ENCODE results near the gene DDX1. TPM values are rescaled to one million over a fixed set of nuclear protein-coding genes. Genes with fewer than 3 reads are reported as not detected.
A peak's percentile ranks its signal among the peaks of the same experiment; 100 is the strongest.

Gene DDX1
- total RNA-seq, 2 donors from 2014 or later, result 74.2 to 81.3 TPM

GRCh38 chr2:15623898-15624541, 32.4 kb downstream of the DDX1 start:
- intact Hi-C loops (cut with DNase I), result no loop called here
- no peak for DNase-seq (ENCODE audit: low spot score)

DNA sequence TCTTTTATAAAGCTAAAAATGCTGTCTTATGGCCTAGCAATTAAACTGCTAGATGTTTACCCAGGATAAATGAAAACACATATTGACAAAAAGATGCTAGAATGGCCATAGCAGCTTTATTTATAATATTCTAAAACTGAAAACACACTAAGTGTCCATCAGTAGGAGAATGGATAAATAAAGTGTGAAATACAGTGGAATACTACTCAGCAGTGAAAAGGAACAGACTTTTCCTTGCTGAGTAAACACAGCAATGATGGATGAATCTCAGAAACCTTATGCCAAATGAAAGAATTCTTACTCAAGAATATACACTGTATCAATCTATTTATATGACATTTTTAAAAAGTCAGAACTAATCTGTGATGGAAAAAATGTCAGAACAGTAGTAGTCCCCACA, 33.2 kb downstream of the DDX1 start:
- intact Hi-C loops (cut with DNase I), result no loop called here
- DNase-seq (ENCODE audit: low spot score), result no peak

- intact Hi-C loops (cut with DNase I), result no loop called here
Observed at GRCh38 chr2:15625344-15626036, 33.8 kb downstream of the DDX1 start.

DNA sequence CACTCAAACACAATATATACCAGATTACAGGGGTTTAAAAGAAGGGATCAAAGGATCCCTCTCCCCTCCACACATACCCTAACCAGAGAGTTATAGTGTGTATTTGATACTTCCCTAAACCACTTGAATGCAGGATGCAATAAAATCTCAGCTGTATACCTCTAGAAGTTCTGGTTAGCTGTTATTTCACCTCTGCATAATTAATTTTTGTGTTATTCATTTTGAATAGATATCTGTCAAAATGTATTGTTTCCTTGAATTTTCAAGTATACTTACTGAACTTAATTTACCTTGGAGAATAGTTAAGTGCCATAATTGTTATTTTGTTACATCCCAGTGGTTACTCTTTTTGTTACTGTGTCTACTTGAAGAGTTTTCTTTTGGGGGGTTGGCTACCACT, 34.5 kb downstream of the DDX1 start:
- no peak for DNase-seq (ENCODE audit: low spot score)
- intact Hi-C loops (cut with DNase I), result no loop called here

More at GRCh38 chr2:15625344-15626036, 33.8 kb downstream of the DDX1 start:
- DNase-seq (ENCODE audit: low spot score), result no peak

DNA sequence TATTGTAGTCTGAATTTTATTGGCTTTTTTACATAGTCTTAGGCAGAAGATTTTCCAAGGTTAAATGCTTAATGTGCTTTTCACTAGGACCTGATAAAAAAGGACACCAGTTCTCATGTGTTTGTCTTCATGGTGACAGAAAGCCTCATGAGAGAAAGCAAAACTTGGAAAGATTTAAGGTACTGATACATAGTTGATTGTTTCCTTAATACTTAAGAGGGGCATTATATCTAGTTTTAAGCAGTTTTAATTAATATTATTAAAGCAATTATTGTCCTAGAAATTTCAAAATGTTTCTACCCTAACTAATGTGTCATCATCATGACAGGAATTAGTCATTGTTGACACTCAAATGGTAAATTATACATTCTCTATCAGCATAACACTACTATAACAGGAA, 35.3 kb downstream of the DDX1 start:
- intact Hi-C loops (cut with DNase I), result no loop called here
- no peak for DNase-seq (ENCODE audit: low spot score)

DNA sequence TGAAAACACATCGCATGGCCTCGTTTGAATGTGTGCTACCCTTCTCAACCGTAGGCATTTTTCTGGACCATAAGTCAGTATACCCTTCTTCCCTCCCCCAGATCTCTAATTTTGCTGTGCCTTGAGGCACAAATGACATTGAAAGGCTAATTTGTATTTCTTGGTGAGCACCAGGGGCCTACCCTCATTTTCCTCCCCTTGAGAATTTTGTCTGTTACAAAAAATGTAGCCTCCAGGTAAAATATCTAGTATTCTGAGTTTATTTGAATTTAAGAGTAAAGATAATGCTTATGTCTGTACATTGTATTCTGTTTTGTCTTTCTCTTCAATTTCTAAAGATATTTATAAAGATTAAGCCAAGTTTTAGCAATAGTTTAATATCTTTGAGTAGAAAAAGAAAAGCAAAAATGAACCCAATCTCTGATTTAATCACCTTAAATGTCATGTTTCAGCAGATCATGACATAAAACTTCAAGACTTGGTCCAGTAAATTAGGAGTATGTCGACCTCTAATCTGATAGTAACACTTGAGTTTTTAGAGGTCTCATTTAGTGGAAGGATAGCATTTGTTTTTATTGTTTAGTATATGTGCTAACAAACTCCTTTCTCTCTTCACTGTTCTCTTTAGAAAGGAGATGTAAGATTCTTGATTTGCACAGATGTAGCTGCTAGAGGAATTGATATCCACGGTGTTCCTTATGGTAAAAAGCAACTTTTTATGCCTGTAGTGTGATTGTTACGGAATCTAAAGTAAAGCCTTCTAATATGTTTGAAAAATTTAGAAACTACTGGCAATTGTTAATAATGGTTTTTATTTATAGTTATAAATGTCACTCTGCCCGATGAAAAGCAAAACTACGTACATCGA, 36.4 kb downstream of the DDX1 start:
- intact Hi-C loops (cut with DNase I), result no loop called here
- no peak for DNase-seq (ENCODE audit: low spot score)

DNA sequence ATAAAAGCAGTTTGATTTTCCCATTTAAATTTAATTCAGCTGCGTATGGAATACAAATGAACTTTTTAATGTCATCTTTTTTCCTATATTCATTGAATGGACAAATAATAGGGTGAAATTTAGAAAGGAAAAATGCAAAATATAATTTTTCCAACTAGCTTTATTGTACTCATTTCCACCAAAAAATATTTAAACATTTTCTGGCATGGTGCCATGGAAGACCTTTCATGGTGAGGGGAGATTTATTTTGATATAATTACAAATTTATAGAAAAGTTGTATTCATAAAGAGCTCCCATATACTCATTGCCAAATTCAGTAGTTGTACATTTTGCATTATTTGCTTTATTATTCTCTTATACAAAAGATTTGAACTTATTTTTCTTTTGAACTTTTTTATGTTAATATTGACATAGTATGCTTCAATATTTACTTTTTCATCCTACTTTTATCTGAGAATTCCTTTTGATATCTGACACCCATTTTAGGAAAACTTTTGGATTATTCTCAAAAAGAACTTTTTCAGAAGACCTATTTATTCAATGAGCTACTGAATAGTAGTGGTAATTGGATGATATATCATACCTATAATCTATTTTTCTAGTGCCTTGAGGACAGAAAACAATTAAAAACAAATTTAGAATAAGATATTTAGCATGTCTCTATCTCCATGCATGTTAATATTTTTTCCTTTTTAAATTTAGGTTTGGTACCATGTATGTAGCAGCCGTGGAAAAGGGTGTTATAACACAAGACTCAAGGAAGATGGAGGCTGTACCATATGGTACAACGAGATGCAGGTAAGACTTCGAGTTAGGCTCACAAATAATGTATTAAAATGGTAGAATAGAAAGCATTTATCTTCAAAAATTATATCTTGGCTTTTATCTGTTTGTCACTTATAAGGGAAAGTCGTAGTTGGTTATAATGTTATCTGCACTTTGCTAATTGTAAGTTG, 37.5 kb downstream of the DDX1 start:
- intact Hi-C loops (cut with DNase I), result no loop called here
- DNase-seq (ENCODE audit: low spot score), result no peak

GRCh38 chr2:15630121-15630977, 38.7 kb downstream of the DDX1 start:
- intact Hi-C loops (cut with DNase I), result no loop called here
- no peak for DNase-seq (ENCODE audit: low spot score)

DNA sequence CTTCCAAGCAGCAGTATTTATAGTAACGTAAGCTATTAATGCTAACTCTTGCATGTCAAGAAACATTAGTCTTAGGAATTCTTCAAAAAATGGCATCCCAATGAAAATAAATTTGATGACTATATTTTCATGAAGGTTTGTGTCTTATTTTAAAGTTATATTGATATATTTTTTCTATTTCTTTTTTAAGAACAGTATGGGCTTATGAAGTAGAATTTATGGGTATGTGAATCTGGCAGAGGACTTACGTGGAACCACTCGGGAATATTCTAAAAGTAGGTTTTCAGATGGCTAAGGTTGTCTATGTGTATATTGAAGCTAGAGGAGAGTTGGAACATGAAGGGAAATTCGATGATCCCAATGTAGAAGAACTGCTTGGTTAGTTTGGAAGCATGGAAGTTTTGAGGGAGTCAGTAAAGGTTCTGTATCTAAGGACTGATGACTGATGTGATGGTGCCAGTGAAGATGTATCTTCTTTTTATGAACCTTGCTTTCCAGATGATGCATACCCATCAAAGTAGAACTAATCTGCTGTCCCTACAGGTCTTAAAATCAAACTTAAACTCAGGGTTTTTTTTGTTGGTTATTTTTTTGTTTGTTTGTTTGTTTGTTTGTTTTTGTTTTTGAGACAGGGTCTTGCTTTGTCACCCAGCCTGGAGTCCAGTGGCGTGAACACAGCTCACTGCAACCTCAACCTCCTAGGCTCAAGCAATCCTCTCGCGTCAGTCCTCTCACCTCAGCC, 39.5 kb downstream of the DDX1 start:
- no peak for DNase-seq (ENCODE audit: low spot score)
- intact Hi-C loops (cut with DNase I), result no loop called here

DNA sequence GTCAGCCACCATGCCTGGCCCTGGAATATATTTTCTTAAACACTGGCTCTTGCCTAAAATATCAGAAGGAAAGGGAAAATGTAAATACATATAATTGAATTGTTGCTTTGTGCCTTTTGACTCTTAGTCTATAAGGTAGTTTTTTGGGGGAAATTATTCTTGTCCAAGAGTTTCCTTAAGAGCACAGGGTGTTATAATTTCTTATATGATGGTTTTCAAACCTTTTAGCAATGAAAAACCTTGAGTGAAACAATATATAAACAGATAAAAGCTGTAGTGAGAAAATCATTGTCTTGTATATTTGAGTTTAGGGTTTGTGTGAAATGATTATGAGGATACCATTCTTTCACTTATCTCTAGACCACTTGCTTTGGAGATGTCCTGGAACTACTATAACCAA, 40.2 kb downstream of the DDX1 start:
- intact Hi-C loops (cut with DNase I), result no loop called here
- no peak for DNase-seq (ENCODE audit: low spot score)

DNA sequence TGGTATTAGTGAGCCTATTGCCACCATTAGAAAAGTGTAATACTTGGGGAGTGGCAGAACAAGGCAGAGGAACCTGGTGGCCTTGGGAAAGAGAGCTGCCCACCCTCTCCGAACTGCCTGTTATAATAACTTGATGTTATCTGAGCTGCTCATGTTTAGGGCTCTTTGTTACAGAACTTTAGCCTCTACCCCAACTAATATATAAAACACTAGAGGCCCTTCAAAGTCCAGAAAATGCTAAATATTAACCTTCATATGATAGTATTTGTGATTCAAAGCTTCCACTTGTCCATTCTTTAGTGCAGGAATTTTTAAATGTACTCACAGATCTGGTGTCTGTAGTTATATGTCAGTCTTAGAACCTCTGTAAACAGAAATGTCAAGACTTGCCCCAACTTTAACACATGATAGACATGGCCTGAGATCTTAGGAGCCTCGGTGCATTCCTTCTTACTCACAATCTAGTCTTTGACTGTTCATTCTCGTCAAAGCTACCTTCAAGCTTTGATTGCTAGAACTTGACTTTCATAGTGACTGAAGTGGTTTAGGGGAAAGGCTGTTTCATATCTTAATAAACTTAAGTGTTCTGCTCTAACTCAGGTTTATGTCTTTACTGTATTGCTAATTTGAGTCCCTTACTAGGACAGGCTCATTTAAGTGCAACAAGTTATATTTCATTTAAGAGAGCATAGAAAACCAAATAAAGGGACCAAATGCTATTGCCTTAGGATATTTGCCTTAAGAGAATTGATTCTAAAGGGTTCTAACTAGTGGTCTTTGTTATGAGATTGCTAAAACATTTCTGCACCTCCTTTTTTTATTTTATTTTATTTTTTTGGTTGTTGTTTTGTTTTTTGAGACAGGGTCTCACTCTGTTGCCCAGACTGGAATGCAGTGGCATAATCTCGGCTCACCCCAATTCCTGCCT, 41.6 kb downstream of the DDX1 start:
- no peak for DNase-seq (ENCODE audit: low spot score)
- intact Hi-C loops (cut with DNase I), result no loop called here

DNA sequence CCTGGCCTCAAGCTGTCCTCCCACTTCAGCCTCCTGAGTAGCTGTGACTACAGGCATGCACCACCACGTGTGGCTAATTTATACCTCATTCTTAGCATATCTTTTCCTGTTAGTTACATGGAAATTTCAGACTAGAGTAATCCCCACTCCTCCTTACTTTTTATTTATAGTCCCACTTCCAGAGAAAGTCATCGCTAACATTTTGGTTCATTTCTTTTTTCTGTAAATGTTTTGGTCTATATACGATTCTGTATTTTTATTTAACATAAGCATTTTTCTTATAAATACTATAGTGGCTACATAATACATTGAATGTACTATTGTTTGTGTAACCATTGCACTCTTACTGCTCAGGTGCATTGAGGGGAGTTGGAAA, 42.3 kb downstream of the DDX1 start:
- no peak for DNase-seq (ENCODE audit: low spot score)
- intact Hi-C loops (cut with DNase I), result no loop called here

- intact Hi-C loops (cut with DNase I), result loop anchor here in 1 of 2 donors (5.0 kb wide), 1 partner anchor 872 kb away; no protein-coding TSS in a partner anchor
- no peak for DNase-seq (ENCODE audit: low spot score)
Observed at GRCh38 chr2:15634846-15635490, 43.3 kb downstream of the DDX1 start.

- DNase-seq (ENCODE audit: low spot score), result peak; percentile 87
- intact Hi-C loops (cut with DNase I), result loop anchor here in 1 of 2 donors (5.0 kb wide), 1 partner anchor 870 kb away; no protein-coding TSS in a partner anchor
Observed at GRCh38 chr2:15636972-15637785, 45.5 kb downstream of the DDX1 start.

DNA sequence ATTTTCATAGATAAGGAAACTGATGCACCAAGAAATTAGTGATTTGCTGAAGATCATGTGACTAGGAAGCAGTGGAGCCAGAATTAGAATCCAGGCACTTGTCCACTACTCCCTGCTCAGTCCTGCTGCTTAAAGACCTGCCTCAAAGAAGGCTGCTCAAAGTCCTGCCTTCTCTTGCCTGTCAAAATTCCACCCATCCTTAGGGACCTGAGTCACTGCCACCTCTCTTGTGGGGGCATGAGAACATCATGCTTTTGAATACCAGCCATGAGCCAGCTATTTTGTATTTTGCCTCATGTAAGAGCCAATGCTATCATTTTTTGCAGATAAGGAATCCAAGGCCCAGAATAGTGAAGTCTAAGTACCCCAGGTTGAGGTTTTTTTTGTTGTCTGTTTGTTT, 47.1 kb downstream of the DDX1 start:
- intact Hi-C loops (cut with DNase I), result loop anchor here in 1 of 2 donors (5.0 kb wide), 1 partner anchor 869 kb away; no protein-coding TSS in a partner anchor
- no peak for DNase-seq (ENCODE audit: low spot score)

Data from posterior vena cava (tissue), 2 donors.